ENCODE measurements around the gene RECQL5. TPM values are rescaled to one million over a fixed set of nuclear protein-coding genes. Genes with fewer than 3 reads are reported as not detected.

The RECQL5 gene
- total RNA-seq, 6 experiments from 2014 or later: 18.7 to 22.6 (median 21.2) TPM

DNA sequence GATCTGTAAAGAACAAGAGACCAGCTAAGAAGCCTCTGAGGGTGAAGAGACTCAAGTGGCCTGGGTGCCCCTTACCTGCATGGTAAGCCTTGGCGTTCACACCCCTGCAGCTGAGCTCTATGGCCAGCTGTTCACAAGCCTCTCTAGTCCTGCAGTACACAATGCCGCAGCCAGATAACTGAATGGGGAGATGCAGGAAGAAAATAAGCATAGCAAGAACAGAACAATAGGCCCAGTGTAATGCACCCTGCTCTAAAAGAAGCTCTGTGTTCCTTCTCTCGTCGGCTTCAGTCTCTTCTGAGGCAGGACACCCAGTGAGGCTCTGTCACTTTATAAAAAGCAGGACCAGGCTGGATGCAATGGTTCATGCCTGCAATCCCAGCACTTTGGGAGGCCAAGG is 5.4 kb downstream of the RECQL5 start:
- no peak overlapping the region for H3K27ac Mint-ChIP-seq
- peaks cover 8% of the 10 kb centered on the region for H3K4me1 Mint-ChIP-seq (ENCODE audit: low read depth)
- H3K27me3 Mint-ChIP-seq (ENCODE audit: insufficient read depth): no peaks in the 10 kb centered on the region; the same call in 1 of the 2 replicates
- peaks cover 14% of the 10 kb centered on the region for H3K36me3 Mint-ChIP-seq (ENCODE audit: low read depth)
- H3K4me3 Mint-ChIP-seq: no peak overlapping the region
- TF ChIP-seq, protein P1, sequence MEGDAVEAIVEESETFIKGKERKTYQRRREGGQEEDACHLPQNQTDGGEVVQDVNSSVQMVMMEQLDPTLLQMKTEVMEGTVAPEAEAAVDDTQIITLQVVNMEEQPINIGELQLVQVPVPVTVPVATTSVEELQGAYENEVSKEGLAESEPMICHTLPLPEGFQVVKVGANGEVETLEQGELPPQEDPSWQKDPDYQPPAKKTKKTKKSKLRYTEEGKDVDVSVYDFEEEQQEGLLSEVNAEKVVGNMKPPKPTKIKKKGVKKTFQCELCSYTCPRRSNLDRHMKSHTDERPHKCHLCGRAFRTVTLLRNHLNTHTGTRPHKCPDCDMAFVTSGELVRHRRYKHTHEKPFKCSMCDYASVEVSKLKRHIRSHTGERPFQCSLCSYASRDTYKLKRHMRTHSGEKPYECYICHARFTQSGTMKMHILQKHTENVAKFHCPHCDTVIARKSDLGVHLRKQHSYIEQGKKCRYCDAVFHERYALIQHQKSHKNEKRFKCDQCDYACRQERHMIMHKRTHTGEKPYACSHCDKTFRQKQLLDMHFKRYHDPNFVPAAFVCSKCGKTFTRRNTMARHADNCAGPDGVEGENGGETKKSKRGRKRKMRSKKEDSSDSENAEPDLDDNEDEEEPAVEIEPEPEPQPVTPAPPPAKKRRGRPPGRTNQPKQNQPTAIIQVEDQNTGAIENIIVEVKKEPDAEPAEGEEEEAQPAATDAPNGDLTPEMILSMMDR (IDR thresholded peaks at IDR 0.05): no peak
- no peaks in the 10 kb centered on the region for H3K9me3 Mint-ChIP-seq
- no peak for DNase-seq

DNA sequence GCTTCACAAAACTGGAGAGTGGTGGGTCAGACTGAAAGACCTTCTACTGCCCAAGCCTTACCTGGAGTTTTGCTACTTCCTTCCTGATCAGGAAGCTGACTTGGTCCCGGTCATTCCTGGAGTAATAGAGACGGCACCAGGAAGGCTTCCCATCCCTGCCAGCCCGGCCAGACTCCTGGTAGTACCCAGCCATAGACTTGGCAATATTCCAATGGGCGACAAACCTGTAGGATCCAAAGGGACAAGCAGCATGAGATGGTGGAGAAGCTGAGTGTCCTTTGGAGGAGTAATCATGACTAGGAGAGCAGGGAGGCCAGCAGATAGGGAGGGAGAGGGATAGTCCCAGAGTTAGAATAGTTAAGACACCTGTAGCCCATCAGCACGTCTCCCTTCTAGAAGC is 8.7 kb downstream of the RECQL5 start:
- Mint-ChIP-seq H3K27ac (no peak overlapping the region), H3K9me3 (no peaks in the 10 kb centered on the region), H3K36me3 (ENCODE audit: low read depth) (peaks cover 9% of the 10 kb centered on the region)

DNA sequence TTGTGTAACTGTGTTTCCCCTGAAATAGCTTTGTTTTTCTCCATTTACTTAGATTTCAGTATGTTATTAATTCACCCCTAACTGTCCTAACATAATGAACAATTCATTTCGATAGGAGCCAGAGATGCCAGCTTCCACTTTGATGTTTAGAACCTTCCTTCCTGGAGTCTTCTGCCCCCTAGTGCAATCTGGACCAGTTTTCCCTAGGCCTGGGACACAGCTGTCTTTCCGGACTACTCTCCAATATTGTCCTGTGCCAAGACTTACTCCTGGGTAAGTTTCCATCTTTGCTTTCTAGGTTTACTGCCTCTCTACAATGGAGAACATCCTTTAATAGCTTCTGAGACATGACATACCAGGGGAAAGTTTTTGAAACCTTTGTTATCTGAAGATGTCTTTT is 12.8 kb downstream of the RECQL5 start:
- Mint-ChIP-seq H3K9me3 (no peaks in the 10 kb centered on the region), H3K36me3 (ENCODE audit: low read depth) (peaks cover 4% of the 10 kb centered on the region; the same call in 1 of the 2 replicates), H3K27me3 (ENCODE audit: insufficient read depth) (no peaks in the 10 kb centered on the region), H3K27ac (no peak overlapping the region), H3K4me1 (ENCODE audit: low read depth) (no peaks in the 10 kb centered on the region), H3K4me3 (no peak overlapping the region)
- no peak for DNase-seq
- TF ChIP-seq, protein P1 (IDR thresholded peaks at IDR 0.05): peak; percentile 42

More for the DNA sequence above, 8.7 kb downstream of the RECQL5 start:
- no peaks in the 10 kb centered on the region; the same call in 1 of the 2 replicates for H3K27me3 Mint-ChIP-seq (ENCODE audit: insufficient read depth)
- TF ChIP-seq, protein P1 (IDR thresholded peaks at IDR 0.05): no peak
- H3K4me3 Mint-ChIP-seq: no peak overlapping the region
- DNase-seq: no peak
- H3K4me1 Mint-ChIP-seq (ENCODE audit: low read depth): no peaks in the 10 kb centered on the region

DNA sequence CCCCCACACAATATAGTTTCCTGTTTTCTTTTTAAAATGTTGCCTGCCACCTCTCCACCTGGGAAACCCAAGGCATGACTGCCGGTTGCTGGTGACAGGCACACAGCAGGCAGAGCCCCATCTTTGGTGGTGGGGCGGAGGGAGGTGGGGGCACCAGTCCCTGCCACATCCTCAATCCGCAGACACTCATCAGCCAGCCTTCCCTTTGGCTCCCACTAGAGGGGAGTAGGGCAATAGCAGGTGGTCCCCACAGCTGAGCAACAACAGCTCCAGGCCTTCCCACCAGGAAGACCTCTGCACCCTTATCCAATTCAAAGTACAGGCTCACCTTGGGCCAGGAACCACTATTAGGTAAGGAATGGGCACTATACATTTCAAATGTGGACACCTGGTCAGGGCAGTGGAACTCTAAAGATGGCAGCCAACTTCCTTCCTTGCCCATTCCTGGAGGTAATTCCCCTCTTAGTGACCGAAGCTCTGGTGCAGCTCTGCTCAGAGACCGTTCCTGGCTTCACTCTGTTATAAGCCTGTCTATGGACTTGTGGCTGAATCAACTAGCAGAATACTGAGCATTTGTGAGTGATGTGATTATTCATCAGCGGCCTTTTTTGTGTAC is 13.9 kb downstream of the RECQL5 start:
- DNase-seq: no peak
- Mint-ChIP-seq H3K27me3 (ENCODE audit: insufficient read depth) (no peaks in the 10 kb centered on the region), H3K4me3 (no peak overlapping the region), H3K36me3 (ENCODE audit: low read depth) (peaks cover 4% of the 10 kb centered on the region; the same call in 1 of the 2 replicates), H3K9me3 (no peaks in the 10 kb centered on the region), H3K4me1 (ENCODE audit: low read depth) (no peaks in the 10 kb centered on the region), H3K27ac (no peak overlapping the region)
- TF ChIP-seq, protein P1 (IDR thresholded peaks at IDR 0.05): peak; percentile 77

DNA sequence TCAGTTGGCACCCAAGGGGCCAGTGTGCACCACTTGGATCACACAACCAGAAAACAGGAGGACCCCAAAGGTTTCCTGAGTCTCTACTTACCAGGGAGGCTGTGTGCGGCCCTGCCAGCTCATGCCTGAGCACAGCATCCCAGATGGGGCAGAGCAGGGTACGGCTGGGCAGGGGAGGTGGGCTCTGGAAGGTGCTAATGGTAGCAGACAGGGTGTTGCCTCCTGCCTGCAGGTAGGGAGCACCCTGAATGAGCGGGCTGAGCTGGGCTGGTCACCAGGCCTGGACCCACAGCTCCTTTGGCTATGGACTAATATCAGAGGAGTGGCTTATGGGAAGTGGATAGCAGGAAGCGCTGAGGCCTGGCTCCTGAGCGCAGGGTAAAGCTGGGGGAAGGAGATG is 14.6 kb downstream of the RECQL5 start:
- H3K4me1 Mint-ChIP-seq (ENCODE audit: low read depth): no peaks in the 10 kb centered on the region
- H3K36me3 Mint-ChIP-seq (ENCODE audit: low read depth): 0 out of 2 replicates have a peak, but pooled peaks cover 4% of the 10 kb centered on the region
- H3K9me3 Mint-ChIP-seq: no peaks in the 10 kb centered on the region
- H3K27me3 Mint-ChIP-seq (ENCODE audit: insufficient read depth): no peaks in the 10 kb centered on the region; the same call in 1 of the 2 replicates
- no peak for DNase-seq
- no peak overlapping the region for H3K4me3 Mint-ChIP-seq
- TF ChIP-seq, protein P1 (IDR thresholded peaks at IDR 0.05): no peak
- no peak overlapping the region for H3K27ac Mint-ChIP-seq

Data from HFFc6 (cell line).